Activated CD8-positive, alpha-beta memory T cell treated with anti-CD3 and anti-CD28 coated beads for 48 hours (primary cell): Measurements from ENCODE around the gene RXRG.
"Not testable (repeated sequence)": the region's sequence is repeated elsewhere in the genome, so short reads cannot be mapped to it uniquely, and the experiment has no call there.

ENCODE experiments used
- DNase-seq, 3 experiments: peaks; one replicate each; pipeline ENCODE4 v3.0.0-alpha.2; 2020; ENCODE audit warnings: low read depth in 2 of 3, low spot score in 2 of 3

Gene RXRG

DNA sequence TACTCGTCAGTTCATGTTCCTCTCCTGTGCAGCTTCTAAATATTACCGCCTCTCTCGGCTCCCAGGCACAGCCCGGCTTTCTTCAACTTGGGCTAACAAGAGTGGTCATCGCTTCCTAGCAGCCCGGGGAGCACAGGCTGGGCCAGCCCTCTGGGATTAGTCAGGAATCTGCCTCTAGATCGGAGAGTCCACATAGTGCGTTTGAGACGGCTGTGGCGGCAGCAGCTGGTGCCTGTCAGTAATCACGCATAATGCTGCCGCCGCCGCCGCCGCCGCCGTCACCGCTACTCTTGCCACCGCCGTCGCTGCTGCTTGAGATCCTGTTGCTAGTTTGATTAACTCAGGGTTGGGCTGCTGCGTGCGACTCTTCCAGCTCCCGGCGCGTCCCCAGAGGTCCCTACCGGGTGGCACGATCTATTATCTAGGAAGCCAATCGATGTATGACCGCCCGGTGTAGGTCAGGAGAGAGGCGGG lies at the start of gene RXRG:
TSS of gene RXRG (minus strand) at position 230 of the 474 bp plus-strand sequence. CDS start 233 bp downstream, outside the sequence.
- DNase-seq: no peak

DNA sequence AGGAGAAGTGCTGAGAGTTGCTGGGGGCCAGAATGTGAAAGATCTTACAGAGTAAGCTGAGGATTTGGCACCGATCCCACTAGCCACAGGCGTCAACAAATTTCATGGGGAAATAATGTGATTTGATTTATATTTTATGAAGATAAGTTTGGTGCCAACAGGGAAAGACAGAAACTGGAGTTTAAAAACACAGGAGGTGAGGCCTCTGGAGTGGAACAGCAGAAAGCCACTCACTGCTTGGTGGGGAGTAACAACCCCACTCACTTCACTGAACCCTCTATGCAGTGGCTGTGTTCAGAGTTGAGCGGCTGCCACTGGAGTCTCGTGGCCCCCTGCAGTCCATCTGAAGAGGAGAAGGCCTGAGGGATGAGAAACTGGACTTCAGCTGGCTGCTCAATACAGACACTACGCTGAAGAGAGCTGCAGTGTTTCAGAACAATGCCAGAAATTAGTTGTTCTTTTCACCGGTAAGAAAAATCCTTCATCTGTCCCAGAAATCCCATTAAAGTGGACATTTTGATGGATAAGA lies 48.0 kb upstream of the RXRG start:
- DNase-seq: no peak

DNA sequence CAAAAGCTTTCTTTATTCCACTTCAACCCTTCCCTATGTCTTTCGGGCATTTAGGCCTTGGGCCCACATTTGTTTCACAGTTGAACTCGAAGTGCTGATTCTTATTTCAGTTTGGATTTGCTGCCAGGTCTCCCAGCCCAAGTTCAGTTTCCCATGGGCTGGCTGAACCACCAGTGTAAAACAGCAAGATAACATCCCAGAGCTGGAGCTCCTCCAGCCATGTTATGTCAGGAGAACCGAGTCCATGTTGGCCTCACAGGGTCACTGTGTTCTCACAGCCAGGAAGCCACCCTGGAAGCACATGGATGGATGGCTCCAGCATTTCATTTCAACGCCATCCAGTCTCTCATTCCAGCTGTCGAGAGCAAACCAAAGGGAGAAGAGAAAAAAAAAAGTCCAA lies 45.2 kb upstream of the RXRG start:
- DNase-seq: no peak

DNA sequence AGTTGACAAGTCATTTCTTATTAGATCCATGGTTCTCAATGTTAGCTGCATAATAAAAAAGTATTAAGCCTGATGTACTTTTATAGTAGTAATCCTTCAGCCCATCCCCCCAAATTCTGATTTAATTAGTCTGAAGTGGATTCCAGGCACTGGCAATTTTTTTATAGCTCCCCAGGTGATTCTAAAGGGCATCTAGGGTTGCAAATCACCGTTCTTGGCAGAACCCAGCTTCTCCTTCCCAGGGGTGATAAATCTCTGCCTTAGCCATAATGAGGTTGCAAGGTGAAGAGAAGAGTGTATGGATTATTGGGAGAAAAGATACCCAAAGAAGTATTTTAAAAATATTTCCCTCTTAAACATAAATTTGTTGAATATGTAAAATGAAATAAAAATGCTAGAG lies 43.0 kb upstream of the RXRG start:
- no peak for DNase-seq

DNA sequence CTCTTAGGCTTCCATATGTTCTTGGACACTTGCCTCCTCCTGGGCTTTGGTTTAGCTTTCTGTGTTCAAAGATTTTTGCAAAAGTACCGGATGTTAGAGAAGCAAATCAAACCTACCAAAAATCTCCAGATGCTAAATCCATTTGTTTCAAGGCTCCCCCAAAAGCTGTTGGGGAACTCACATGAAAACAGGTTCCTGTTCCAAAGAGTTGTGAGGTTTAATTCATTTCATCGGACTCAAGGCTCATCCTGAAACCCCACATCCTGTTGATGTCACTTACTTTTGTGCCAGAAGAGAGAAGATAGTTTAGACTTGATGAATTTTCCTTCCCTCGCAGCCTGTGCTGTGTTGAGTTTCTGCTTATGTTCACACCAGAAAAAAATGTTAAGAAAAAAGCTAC lies 41.7 kb upstream of the RXRG start:
- DNase-seq: no peak

DNA sequence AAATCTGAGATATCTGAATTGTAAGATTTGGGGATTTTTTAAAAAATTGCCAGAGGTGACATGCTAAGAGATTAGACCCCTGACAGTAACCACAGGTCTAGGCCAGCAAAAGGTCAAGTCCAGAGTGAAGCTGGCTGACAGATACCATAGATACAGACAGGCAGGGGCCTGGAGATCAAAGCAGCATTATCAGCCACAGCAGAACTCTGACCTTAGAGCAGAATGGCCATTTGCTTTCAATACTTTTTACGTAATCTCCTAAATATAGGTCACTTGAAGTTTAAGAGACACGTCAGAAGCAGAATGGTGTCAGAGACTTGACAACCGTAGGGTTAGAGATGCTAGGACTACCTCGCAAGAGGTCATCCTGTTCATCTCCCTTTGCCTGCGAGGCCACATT lies 40.8 kb upstream of the RXRG start:
- no peak for DNase-seq

DNA sequence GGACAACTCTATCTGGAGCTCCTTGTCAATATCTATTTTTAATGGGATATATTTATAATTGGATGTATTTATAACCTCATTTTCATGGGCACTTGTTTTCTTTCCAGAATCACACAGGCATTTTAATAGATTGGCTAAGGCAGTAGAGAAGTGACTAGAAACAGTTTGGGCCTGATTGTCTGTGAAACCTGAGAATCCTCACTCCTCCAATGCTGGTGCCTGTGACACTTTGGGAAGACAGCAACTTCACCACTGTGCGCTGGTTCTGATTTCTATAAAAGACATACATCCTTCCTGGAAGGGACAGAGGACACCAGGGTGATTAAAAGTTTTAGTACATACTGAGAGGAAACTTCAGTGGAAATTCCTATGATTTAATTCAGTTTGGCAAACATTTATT lies 39.6 kb upstream of the RXRG start:
- DNase-seq: no peak

DNA sequence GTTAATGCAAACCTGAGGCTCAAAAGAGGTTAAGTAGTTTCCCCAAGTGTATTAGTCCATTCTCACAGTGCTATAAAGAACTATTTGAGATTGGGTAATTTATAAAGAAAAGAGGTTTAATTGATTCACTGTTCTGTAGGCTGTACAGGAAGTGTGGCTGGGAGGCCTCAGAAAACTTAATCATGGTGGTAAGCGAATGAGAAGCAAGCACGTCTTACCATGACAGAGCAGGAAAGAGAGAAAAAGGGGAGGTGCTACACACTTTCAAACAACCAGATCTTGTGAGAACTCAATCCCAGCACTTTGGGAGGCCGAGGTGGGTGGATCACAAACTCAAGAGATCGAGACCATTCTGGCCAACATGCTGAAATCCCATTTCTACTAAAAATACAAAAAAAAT lies 38.5 kb upstream of the RXRG start:
- DNase-seq: no peak

DNA sequence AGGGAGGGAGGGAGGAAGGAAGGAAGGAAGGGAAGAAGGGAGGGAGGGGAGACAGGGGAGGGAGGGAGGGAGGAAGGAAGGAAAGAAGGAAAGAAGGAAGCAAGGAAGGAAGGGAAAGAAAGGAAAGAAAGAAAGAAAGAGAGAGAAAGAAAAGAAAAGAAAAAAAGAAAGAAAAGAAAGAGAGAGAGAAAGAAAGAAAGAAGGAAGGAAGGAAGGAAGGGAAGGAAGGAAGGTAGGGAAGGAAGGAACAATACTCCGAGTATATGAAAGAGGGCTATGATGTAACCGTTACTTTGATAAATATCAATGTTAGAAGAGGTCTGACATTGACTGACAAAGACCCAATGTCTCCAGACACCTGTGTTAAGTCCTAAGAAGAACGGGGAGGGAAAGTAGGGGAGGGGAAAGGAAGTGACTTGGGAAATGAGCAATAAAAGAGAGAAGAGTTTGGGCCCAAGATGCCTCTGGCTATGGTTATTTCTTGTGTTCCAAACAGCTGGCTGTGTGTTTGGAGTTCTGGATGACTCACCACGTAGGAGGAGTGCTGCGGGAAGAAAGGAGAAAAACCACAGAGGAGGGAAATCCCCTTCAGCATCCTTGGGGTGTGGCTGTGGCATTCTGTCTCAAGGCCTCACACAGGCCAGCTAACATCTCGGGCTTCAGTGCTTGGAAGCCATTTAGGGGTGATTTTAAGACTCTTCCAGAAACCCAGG lies 37.0 kb upstream of the RXRG start:
- no peak for DNase-seq

DNA sequence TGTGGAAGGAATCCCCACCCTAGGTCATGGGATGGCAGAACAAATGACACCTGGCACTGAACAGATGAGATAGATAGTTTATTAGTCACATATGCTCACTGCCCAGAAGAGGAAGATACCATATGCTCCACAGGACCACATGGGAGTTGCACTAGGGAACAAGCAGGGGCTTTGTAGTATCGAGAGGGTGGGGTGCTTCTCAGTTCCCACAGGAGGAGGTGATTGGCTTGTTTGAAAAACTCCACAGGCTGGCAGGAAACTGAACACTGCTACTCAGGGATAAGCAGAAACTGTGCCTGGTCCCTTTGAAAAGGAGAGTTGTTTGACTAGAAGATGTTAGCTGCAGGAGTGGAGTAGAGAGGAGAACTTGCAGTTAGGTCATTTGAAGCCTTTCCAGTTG lies 31.9 kb upstream of the RXRG start:
- no peak for DNase-seq

DNA sequence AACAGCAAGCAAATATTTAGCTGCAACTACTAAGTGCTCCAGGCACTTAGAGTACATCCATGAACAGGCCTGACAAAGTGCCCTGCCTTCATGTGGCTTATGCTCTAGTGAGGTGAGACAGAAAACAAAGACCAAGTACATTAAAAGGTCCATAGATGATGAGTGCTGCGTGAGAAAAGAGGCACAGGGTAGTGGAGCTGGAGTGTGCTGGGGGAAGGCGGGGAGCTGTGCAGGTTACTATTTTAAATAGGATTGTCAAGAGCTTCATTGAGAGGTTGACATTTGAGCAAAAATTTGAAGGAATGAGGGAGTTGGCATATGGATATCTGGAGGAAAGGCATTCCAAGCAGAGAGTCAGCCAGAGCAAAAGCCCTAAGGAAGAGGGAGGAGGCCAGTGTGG lies 29.3 kb upstream of the RXRG start:
- no peak for DNase-seq

DNA sequence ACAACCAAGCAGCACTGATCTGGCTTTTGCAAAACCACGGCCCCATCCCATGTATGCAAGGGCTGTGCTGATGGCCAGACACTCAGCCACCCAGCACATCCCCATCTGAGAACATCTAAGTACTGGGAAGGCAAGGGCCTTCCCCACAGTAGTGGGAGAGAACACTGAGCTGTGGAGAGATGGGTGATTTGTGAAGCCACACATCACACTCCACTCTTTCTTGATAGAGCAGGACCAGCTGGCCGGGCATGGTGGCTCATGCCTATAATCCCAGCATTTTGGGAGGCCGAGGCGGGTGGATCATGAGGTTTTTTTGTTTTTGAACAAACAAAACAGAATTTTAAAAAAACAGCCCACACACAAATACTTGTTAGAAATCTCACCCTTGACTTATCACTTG lies 28.2 kb upstream of the RXRG start:
- no peak for DNase-seq

DNA sequence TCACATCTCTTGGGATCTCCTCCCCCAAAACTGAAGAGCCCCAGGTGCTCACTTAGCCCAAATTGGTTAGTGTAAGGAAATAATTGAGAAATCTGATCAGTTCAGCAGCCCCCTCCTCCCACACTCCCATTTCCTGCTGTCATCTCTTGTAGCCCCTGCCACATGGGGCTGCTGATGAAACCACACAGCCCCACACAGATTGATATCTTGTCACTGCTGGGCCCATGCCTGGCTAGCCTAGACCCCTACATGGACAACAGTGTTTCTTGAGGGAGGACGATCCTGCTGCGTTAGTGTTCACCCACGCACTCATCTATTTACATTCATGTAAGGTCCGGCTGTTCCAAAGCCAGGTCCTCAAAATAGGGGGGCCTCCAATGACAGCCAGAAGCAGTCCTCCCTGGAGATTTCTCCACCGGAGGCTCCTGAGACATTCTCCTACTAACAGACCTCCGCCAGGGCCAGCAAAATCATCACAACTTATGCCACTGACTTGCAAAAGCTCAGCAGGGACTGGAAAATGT lies 23.9 kb upstream of the RXRG start:
- no peak for DNase-seq

DNA sequence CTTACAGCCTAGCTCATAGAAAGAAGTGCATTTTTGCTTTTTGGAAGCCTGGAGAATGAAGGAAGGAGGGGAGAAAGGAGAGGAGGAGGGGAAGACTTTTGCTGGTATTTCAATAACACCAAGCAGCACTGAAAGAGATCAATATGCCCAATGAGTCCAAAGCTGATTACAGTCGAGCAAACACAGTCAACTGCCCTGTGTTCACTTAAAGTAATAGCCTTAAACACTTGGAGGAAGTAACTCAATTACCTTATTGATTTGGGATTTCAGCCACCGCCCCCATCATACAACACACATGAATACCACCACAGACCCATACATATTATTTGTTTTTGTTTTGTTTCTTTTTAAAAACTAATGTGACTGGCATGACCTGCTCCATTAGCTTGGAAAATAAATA lies 23.3 kb upstream of the RXRG start:
- DNase-seq: no peak

DNA sequence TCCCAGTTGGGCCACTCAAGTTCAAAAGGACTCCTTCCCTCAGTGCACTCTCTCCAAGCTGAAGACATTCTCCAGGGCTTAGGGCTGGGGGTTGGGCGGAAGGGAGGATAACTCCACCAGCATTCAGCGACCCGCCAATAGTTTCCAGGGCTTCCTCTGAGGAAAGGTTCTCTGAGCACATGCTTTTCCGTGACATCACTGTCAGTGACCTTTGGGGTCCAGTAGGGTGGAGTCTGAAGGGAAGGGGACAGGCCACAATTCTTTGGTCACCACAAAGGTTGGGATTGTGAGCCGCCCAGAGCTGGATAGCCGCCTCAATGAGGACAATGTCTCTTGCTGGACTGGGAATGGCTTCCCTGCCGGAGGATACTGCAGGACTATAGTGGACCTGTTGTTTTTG lies 22.8 kb upstream of the RXRG start:
- no peak for DNase-seq

DNA sequence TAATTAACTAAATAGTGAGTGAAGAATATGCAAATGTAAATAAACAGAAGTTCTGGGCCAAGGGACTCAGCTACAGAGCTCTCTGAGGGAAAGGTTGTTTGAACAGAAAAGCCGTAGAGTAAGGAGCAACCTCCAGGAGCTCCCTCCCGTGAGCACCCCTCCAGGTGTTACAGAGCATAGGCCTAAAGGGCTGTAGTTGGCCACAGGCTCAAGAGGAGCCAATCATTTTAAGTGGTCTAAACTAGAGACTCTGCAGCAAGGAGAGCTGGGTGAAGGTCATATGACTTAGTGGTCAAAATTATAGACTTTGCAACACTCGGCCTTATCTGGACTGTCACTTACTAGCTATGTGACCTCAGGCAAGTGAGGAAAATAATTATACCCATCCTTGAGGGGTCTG lies 19.1 kb upstream of the RXRG start:
- DNase-seq: no peak

DNA sequence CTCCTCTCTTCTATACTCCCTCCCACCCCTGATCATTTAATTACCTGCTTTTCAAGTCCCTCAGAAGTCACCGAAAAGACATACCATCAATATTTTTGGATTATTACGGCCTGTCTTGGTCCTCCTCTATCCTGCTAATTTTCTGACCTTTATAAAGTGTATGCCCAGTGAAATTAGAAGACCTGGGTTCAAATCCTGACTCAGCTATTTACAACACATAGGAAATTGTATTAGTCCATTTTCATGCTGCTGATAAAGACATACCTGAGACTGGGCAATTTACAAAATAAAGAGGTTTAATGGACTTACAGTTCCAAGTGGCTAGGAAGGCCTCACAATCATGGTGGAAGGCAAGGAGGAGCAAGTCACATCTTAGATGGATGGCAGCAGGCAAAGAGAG lies 14.8 kb upstream of the RXRG start:
- not testable (repeated sequence) for DNase-seq

DNA sequence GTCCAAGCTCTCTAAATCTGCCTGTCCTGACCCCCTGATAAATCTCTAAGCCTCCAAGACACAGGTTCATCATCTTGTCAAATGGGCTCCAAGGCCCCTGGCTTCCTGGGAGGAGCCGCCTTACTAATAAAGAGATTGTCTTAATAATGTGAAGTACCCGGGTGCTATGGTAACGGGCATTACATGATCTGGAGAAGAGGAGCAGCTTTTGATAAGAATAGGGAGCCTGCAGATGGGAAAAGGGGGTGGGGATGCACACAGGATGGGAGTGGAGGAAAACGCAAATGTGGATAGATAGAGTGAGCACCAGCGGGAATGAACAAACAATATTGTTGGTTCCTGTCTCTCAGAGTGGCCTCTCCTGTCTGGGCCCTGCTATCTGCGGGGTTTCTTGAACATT lies 11.9 kb upstream of the RXRG start:
- no peak for DNase-seq

DNA sequence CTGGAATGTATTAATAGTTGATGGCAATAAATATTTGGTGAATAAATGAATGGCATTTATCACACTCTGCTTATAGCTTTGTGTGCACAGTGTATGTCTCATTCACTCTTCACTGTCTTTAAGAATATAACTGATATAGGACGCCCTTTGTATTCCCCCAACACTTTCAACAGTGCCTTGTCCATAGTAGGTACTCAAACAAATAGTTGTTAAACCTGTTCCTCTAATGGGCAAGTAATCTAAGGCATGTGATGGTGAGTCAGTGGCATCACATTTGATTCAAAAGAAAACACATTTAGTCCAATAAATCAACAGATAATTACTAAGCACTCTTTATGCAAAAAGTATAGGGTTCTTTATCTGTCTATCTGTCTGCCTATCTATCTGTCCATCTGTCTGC lies 11.2 kb upstream of the RXRG start:
- no peak for DNase-seq

DNA sequence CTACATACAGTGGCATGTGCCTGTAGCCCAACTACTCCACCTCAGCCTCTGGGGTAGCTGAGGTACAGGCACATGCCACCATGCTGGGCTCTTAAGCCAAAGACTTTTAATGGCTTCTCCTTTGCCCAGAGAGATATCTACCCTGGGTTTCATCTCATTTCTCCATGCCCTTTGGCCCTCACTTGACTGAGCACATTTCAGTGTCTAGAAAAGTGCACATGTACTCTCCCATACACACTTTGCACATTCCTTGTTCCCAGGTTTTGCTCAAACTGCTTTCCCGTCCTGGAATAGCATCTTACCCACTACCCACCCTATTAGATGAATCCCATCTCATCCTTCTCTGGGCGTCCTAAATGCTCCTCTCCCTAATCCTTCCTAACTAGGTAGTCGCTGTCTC lies 10.2 kb upstream of the RXRG start:
- no peak for DNase-seq

DNA sequence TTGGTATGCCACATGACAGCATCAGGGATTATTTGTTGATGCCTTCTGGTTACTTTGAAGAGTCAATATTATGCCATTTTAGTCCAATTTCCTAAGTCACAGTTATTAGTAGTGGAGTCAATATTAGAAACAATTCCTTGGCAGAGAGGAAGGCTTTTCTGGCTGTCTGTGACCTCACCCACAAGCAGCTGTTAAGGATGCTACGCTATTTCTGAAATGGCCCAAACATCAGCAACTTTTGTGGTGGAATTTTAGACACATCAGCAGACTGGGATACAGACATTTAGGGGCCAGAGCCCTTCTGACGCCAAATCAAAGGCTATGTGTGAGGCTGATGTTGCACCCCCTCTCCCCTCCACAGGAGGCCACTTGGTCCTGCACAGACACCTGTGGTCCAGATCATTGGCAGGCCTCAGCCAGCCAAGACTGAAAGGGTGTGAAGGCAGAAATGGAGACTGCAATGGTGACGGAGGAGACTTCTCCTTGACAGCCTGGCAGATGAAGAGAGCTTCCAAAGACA lies 9.2 kb upstream of the RXRG start:
- no peak for DNase-seq

DNA sequence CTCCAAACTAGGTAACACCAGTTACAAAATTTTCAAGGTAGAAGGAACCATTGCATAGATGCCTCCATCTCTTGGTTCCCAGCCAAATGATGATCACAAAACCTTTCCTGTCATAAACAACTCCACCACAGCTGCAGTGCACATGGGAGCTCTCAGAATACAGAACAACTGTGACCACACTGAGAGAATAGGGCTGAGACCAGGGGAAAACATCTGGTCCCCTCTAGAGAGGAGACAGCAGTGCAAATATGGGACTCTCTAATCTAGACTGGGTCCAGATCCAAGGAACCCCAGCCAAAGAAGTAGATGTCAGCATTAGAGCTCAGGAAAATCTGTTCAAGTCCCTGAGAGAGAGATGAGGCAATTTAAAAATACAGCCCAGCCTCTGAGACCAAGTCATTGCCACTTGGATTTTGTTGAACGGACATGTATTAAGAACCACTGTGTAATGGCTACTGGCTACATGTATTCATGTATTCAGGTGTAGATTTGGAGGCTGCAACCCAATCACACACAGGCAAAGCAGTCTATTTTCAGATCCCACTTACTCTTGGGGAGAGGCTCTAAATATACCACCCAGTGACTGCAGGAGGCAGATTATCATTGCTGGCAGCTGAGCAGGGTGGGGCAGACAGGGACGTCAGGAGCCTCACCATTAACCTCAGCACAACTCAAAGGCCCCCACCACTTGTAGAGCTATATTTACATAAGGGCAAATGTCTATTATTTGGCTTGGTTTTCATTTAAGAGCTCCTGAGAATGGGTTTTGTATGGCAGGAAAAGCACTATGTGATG lies 7.6 kb upstream of the RXRG start:
- DNase-seq: no peak
